NCI-H510A (cell line): ENCODE results near the gene DSTYK.
"Not testable (repeated sequence)": the region's sequence is repeated elsewhere in the genome, so short reads cannot be mapped to it uniquely, and the experiment has no call there.

Experiments
- DNase-seq: peaks from one replicate; lab custom pipeline; 2025; lab: John Stamatoyannopoulos, UW

The DSTYK gene

GRCh38 chr1:205170532-205171269 lies 40.8 kb downstream of the DSTYK start:
- no peak for DNase-seq

- DNase-seq = no peak
Observed at GRCh38 chr1:205169248-205169647, 42.3 kb downstream of the DSTYK start.

- no peak for DNase-seq
Observed at GRCh38 chr1:205168291-205168690, 43.2 kb downstream of the DSTYK start.

- DNase-seq = no peak
Observed at GRCh38 chr1:205162301-205162700, 49.2 kb downstream of the DSTYK start.

GRCh38 chr1:205161076-205161475 lies 50.4 kb downstream of the DSTYK start:
- no peak for DNase-seq

- no peak for DNase-seq
Observed at GRCh38 chr1:205158048-205158616, 53.4 kb downstream of the DSTYK start.

- not testable (repeated sequence) for DNase-seq
Observed at GRCh38 chr1:205155665-205156377, 55.7 kb downstream of the DSTYK start.

GRCh38 chr1:205152505-205152904 lies 59.0 kb downstream of the DSTYK start:
- DNase-seq = no peak

- DNase-seq = no peak
Observed at GRCh38 chr1:205150651-205151428, 60.7 kb downstream of the DSTYK start.

- DNase-seq = no peak
Observed at GRCh38 chr1:205147191-205147835, 64.2 kb downstream of the DSTYK start.

- no peak for DNase-seq
Observed at GRCh38 chr1:205144751-205145150, 66.8 kb downstream of the DSTYK start.

- no peak for DNase-seq
Observed at GRCh38 chr1:205144046-205144720, 67.3 kb downstream of the DSTYK start.

- no peak for DNase-seq
Observed at GRCh38 chr1:205142102-205142469, 69.4 kb downstream of the DSTYK start.

- DNase-seq = peak; percentile 41
Observed at GRCh38 chr1:205141236-205142101, 70.0 kb downstream of the DSTYK start.

- DNase-seq = no peak
Observed at GRCh38 chr1:205140113-205140512, 71.4 kb downstream of the DSTYK start.

- DNase-seq = no peak
Observed at GRCh38 chr1:205137901-205138300, 73.6 kb downstream of the DSTYK start.

GRCh38 chr1:205133287-205133686 lies 78.2 kb downstream of the DSTYK start:
- no peak for DNase-seq

GRCh38 chr1:205129447-205130029 lies 82.0 kb downstream of the DSTYK start:
- no peak for DNase-seq

- no peak for DNase-seq
Observed at GRCh38 chr1:205128050-205128449, 83.5 kb downstream of the DSTYK start.

- DNase-seq = no peak
Observed at GRCh38 chr1:205127646-205128045, 83.9 kb downstream of the DSTYK start.
